GM12892 (cell line): ENCODE measurements around the gene TSPAN14.

Experiments used
- POLR2A ChIP-seq: IDR thresholded peaks from 2 replicates; pipeline ENCODE4 v1.6.1; 2011; ENCODE audit warnings: low read depth, low read length, control low read depth
- POLR2AphosphoS5 ChIP-seq: IDR thresholded peaks from 2 replicates; pipeline ENCODE4 v1.6.1; 2011; ENCODE audit warnings: low read depth, low read length, control low read depth

GRCh38 chr10:80503584-80504157 lies 49.6 kb downstream of the TSPAN14 start:
- TF ChIP-seq POLR2AphosphoS5 = no peak
- no peak for TF ChIP-seq POLR2A
